HCT116 (cell line): Measurements from ENCODE around the gene PCNT. TPM values are rescaled to one million over a fixed set of nuclear protein-coding genes. Genes with fewer than 3 reads are reported as not detected.

Source experiments
- ATAC-seq: fragments of 200-7000 bp; cut with Tn5 transposase; 2 replicates; pipeline ENCODE4 v1.9.1; 2020; ENCODE audit warnings: mild to moderate bottlenecking, moderate library complexity
- BruUV-seq: library from RNA; stranded (reverse); fragments of 400-500 nt; replicated peaks from 2 replicates; lab custom pipeline; 2021; lab: Mats Ljungman, UMichigan
- CTCF ChIA-PET: fragments of 300-600 bp; sonication (Branson Sonifier 250); formaldehyde crosslinking; loops from one replicate; lab custom pipeline; 2021; ENCODE audit warnings: antibody characterized with exemption; lab: Charles Lee
- POLR2A ChIA-PET: fragments of 300-600, 350-600 bp; sonication (Branson Sonifier 250); formaldehyde crosslinking; loops from one replicate; lab custom pipeline; 2021; ENCODE audit warnings: antibody characterized with exemption; lab: Charles Lee
- RAD21 ChIA-PET, 2 experiments: fragments of 300-600 bp; sonication (Branson Sonifier 250); formaldehyde crosslinking; loops; one replicate each; lab custom pipeline; 2023; ENCODE audit warnings: low total read pairs in 2 of 2; ENCODE audit not compliant: uncharacterized antibody in 2 of 2, unreplicated experiment in 2 of 2, low non-redundant PET in 1 of 2; lab: Charles Lee
- DNase-seq: peaks from one replicate; pipeline ENCODE4 v3.0.0-alpha.2; 2010; ENCODE audit warnings: low read depth, low spot score
- H2AFZ ChIP-seq: fragments of 200-600 bp; shearing (Covaris generic), sonication (generic); 2 replicates; pipeline ENCODE4 v1.6.1; 2017; ENCODE audit warnings: low read depth, mixed run types, mixed read lengths, antibody characterized with exemption, low read length; ENCODE audit not compliant: poor library complexity, severe bottlenecking
- H3K27ac ChIP-seq: 2 replicates; pipeline ENCODE4 v1.5.1; 2012; ENCODE audit warnings: low read depth, low read length
- H3K27me3 ChIP-seq: fragments of 200-600 bp; sonication (generic); 2 replicates; pipeline ENCODE4 v1.6.1; 2016; ENCODE audit warnings: mixed run types, low read length, mixed read lengths; ENCODE audit not compliant: insufficient read depth
- H3K36me3 ChIP-seq, 2 experiments: fragments of 200-500 bp in 1 of 2; fragments of 200-600 bp in 1 of 2; sonication (Bioruptor generic) in 1 of 2; sonication (generic) in 1 of 2; 2 replicates each; pipeline versions ENCODE4 v1.5.1 to v1.6.1; 2014 to 2016; ENCODE audit warnings: low read length in 2 of 2, inconsistent platforms in 1 of 2, mixed read lengths in 1 of 2, mixed run types in 1 of 2; ENCODE audit not compliant: insufficient read depth in 2 of 2, control insufficient read depth in 1 of 2
- H3K4me1 ChIP-seq, 2 experiments: fragments of 200-600 bp in 1 of 2; sonication (generic) in 1 of 2; 2 replicates each; pipeline versions ENCODE4 v1.5.1 to v1.6.1; 2012 to 2017; ENCODE audit warnings: low read length in 2 of 2, inconsistent platforms in 1 of 2, mild to moderate bottlenecking in 1 of 2, mixed read lengths in 1 of 2, mixed run types in 1 of 2, moderate library complexity in 1 of 2; ENCODE audit not compliant: insufficient read depth in 2 of 2, control insufficient read depth in 1 of 2
- H3K4me2 ChIP-seq: fragments of 200-600 bp; sonication (generic); 2 replicates; pipeline ENCODE4 v1.6.1; 2017; ENCODE audit warnings: mixed run types, low read length, mixed read lengths
- H3K4me3 ChIP-seq, 2 experiments: fragments of 200-600 bp in 1 of 2; sonication (generic) in 1 of 2; replicated peaks in 1 of 2; 2 replicates each; pipeline ENCODE4 v1.5.1; 2011 to 2016; ENCODE audit warnings: low read length in 2 of 2, control low read depth in 1 of 2, low read depth in 1 of 2, mild to moderate bottlenecking in 1 of 2, mixed read lengths in 1 of 2, mixed run types in 1 of 2
- H3K79me2 ChIP-seq: fragments of 200-600 bp; sonication (generic); 2 replicates; pipeline ENCODE4 v1.6.1; 2017; ENCODE audit warnings: mild to moderate bottlenecking, mixed run types, low read length, moderate library complexity, mixed read lengths; ENCODE audit not compliant: insufficient read depth
- H3K9ac ChIP-seq: fragments of 200-600 bp; sonication (generic); 2 replicates; pipeline ENCODE4 v1.6.1; 2016; ENCODE audit warnings: low read length, mixed read lengths
- H3K9me2 ChIP-seq: fragments of 200-600 bp; sonication (generic), shearing (Covaris generic); 2 replicates; pipeline ENCODE4 v1.6.1; 2017; ENCODE audit warnings: mixed run types, mild to moderate bottlenecking, moderate library complexity; ENCODE audit not compliant: insufficient read depth
- H3K9me3 ChIP-seq, 2 experiments: fragments of 200-500 bp in 1 of 2; fragments of 200-600 bp in 1 of 2; sonication (Bioruptor generic) in 1 of 2; sonication (generic) in 1 of 2; 2 replicates each; pipeline ENCODE4 v1.6.1; 2014 to 2017; ENCODE audit warnings: low read length in 2 of 2, mixed read lengths in 2 of 2, inconsistent platforms in 1 of 2, low read depth in 1 of 2, mild to moderate bottlenecking in 1 of 2, mixed run types in 1 of 2, moderate library complexity in 1 of 2; ENCODE audit not compliant: control insufficient read depth in 1 of 2, insufficient read depth in 1 of 2
- H4K20me1 ChIP-seq: fragments of 200-600 bp; sonication (generic), shearing (Covaris generic); 2 replicates; pipeline ENCODE4 v1.6.1; 2017; ENCODE audit warnings: mixed run types, mild to moderate bottlenecking, moderate library complexity; ENCODE audit not compliant: insufficient read depth
- CBX3 ChIP-seq: IDR thresholded peaks from 2 replicates; pipeline ENCODE4 v1.6.1; 2012; ENCODE audit warnings: low read depth
- ELF1 ChIP-seq: IDR thresholded peaks from 2 replicates; pipeline ENCODE4 v1.6.1; 2012; ENCODE audit warnings: low read depth, borderline replicate concordance
- EZH2 ChIP-seq: fragments of 200-600 bp; sonication (generic); IDR thresholded peaks from 2 replicates; pipeline ENCODE4 v1.6.1; 2017; ENCODE audit warnings: antibody characterized with exemption, mixed run types
- EZH2phosphoT487 ChIP-seq: fragments of 200-600 bp; IDR thresholded peaks from 2 replicates; pipeline ENCODE4 v1.6.1; 2018; ENCODE audit warnings: antibody characterized with exemption, borderline replicate concordance
- FOSL1 ChIP-seq: IDR thresholded peaks from 2 replicates; pipeline ENCODE4 v1.6.1; 2012; ENCODE audit warnings: low read depth
- JUND ChIP-seq: IDR thresholded peaks from 2 replicates; pipeline ENCODE4 v1.6.1; 2012
- MAX ChIP-seq: IDR thresholded peaks from 2 replicates; pipeline ENCODE4 v1.6.1; 2012
- RAD21 ChIP-seq: IDR thresholded peaks from 2 replicates; pipeline ENCODE4 v1.6.1; 2012; ENCODE audit warnings: low read depth, mild to moderate bottlenecking
- SIN3A ChIP-seq: IDR thresholded peaks from 2 replicates; pipeline ENCODE4 v1.6.1; 2012; ENCODE audit warnings: low read depth
- TCF7L2 ChIP-seq: IDR thresholded peaks from 2 replicates; pipeline ENCODE4 v1.7.0; 2011; ENCODE audit warnings: borderline replicate concordance, inconsistent platforms; ENCODE audit not compliant: insufficient read depth, insufficient read length; ENCODE audit errors: extremely low read depth
- YY1 ChIP-seq: IDR thresholded peaks from 2 replicates; pipeline ENCODE4 v1.6.1; 2011; ENCODE audit warnings: low read length, low read depth, moderate library complexity, mild to moderate bottlenecking; ENCODE audit not compliant: insufficient replicate concordance; ENCODE audit errors: extremely low read depth
- ZFX ChIP-seq: fragments of 450-650 bp; IDR thresholded peaks from 2 replicates; pipeline ENCODE4 v1.6.1; 2017
- intact Hi-C: fragments of 100-400 bp; cut with micrococcal nuclease; formaldehyde crosslinking; loops from 2 replicates; pipeline ENCODE4 v1.10.0; 2022
- total RNA-seq: library from RNA; stranded (reverse); gene quantifications from one replicate; pipeline ENCODE4 v1.2.1, GENCODE V29; 2021; ENCODE audit not compliant: unreplicated experiment
- TF ChIP-seq, protein P1 (sequence below): IDR thresholded peaks from 2 replicates; pipeline ENCODE4 v1.6.1; 2012; ENCODE audit warnings: low read depth
- TF ChIP-seq, protein P2 (sequence below): IDR thresholded peaks from 2 replicates; pipeline ENCODE4 v1.6.1; 2012

Gene PCNT
- total RNA-seq, 1 experiment from 2014 or later = 43.6 TPM

DNA sequence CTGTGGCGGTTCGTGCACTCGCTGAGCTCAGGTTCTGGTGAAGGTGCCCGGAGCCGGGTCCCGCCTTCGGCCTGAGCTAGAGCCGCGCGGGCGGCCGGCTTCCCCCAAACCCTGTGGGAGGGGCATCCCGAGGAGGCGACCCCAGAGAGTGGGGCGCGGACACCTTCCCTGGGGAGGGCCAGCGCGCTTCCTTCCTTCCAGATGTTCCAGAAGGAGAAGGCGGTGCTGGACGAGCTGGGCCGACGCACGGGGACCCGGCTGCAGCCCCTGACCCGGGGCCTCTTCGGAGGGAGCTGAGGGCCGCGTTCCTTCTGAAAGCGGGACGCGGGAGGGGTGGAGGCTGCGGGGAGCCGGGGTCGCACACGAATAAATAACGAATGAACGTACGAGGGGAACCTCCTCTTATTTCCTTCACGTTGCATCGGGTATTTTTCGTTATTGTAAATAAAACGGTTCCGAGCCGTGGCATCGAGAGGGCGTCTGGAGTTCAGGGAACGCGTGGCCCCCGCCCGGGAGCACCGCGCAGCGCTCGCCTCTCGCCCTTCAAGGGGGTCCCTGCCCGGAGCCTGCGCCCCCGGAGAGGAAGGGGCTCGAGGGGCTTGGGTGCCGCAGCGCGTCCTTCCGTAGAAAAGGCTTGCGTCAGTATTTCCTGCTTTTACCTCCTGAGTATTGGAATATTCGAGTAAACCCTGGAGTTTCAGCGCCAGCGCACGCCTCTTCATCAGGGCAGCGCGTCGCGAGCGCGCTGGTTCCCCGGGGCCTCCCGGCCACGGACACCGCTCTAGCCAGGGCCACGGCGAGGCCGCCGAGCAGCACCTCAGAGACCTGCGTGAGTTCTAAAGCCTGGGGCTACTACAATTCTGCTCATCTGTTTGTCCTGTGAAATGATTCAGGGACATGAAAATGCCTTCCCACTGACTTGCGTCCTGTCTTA, 26.4 kb upstream of the PCNT start:
- TF ChIP-seq TCF7L2 (no peak), FOSL1 (no peak), CBX3 (no peak), SIN3A (no peak), EZH2 (no peak), JUND (no peak), ELF1 (no peak), MAX (no peak), ZFX (no peak)
- BruUV-seq = no TSS peak
- Histone ChIP-seq H3K79me2 (no peaks in the 10 kb centered on the region), H3K4me1 (no peaks in the 10 kb centered on the region), H3K4me2 (no peak overlapping the region), H4K20me1 (no peaks in the 10 kb centered on the region), H3K9me2 (no peaks in the 10 kb centered on the region), H3K27me3 (no peaks in the 10 kb centered on the region), H3K9ac (no peak overlapping the region), H2AFZ (no peak overlapping the region), H3K9me3 (no peaks in the 10 kb centered on the region), H3K27ac (no peak overlapping the region), H3K4me3 (no peak overlapping the region), H3K36me3 (peaks cover 0 to 2% of the 10 kb centered on the region in 2 experiments; a peak in 1 of 4 replicates)
- ChIA-PET RAD21 (no interaction called here), POLR2A (no interaction called here), CTCF (no interaction called here)
- ATAC-seq (no peak), DNase-seq (no peak)
- intact Hi-C loops = no loop called here

- Histone ChIP-seq H3K4me3 (no peak overlapping the region), H3K27me3 (no peaks in the 10 kb centered on the region), H3K4me1 (no peaks in the 10 kb centered on the region), H3K9me3 (no peaks in the 10 kb centered on the region), H3K9ac (no peak overlapping the region), H3K9me2 (no peaks in the 10 kb centered on the region), H3K79me2 (no peaks in the 10 kb centered on the region), H3K4me2 (no peak overlapping the region), H2AFZ (no peak overlapping the region), H4K20me1 (no peaks in the 10 kb centered on the region), H3K27ac (no peak overlapping the region), H3K36me3 (peaks cover 0 to 2% of the 10 kb centered on the region in 2 experiments; a peak in 1 of 4 replicates)
- DNase-seq (no peak), ATAC-seq (no peak)
- CTCF ChIA-PET = no interaction called here
- BruUV-seq = no TSS peak
- POLR2A ChIA-PET = no interaction called here
- RAD21 ChIA-PET = no interaction called here
- intact Hi-C loops = no loop called here
- TF ChIP-seq TCF7L2 (no peak), CBX3 (no peak), ZFX (no peak), RAD21 (no peak), YY1 (no peak), MAX (no peak), EZH2phosphoT487 (no peak)
- TF ChIP-seq, protein P1, sequence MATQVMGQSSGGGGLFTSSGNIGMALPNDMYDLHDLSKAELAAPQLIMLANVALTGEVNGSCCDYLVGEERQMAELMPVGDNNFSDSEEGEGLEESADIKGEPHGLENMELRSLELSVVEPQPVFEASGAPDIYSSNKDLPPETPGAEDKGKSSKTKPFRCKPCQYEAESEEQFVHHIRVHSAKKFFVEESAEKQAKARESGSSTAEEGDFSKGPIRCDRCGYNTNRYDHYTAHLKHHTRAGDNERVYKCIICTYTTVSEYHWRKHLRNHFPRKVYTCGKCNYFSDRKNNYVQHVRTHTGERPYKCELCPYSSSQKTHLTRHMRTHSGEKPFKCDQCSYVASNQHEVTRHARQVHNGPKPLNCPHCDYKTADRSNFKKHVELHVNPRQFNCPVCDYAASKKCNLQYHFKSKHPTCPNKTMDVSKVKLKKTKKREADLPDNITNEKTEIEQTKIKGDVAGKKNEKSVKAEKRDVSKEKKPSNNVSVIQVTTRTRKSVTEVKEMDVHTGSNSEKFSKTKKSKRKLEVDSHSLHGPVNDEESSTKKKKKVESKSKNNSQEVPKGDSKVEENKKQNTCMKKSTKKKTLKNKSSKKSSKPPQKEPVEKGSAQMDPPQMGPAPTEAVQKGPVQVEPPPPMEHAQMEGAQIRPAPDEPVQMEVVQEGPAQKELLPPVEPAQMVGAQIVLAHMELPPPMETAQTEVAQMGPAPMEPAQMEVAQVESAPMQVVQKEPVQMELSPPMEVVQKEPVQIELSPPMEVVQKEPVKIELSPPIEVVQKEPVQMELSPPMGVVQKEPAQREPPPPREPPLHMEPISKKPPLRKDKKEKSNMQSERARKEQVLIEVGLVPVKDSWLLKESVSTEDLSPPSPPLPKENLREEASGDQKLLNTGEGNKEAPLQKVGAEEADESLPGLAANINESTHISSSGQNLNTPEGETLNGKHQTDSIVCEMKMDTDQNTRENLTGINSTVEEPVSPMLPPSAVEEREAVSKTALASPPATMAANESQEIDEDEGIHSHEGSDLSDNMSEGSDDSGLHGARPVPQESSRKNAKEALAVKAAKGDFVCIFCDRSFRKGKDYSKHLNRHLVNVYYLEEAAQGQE = no peak
- TF ChIP-seq, protein P2, sequence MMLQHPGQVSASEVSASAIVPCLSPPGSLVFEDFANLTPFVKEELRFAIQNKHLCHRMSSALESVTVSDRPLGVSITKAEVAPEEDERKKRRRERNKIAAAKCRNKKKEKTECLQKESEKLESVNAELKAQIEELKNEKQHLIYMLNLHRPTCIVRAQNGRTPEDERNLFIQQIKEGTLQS = no peak
Measured at GRCh38 chr21:46299167-46299566, 24.8 kb upstream of the PCNT start.
